ENCODE measurements around the gene CXCL8.

- TF ChIP-seq CTCF (IDR thresholded peaks at IDR 0.05) (no peak), POLR2A (IDR thresholded peaks at IDR 0.05) (no peak)
Measured at GRCh38 chr4:73713650-73714049, 26.7 kb upstream of the CXCL8 start.
